Nephron (organoid): ENCODE measurements around the gene ATXN7L1.

Source experiments
- H3K27ac Mint-ChIP-seq, 3 experiments: 2 replicates each; pipeline ENCODE4 v1.8.0; 2020; ENCODE audit warnings: mixed read lengths in 3 of 3, mild to moderate bottlenecking in 2 of 3, moderate library complexity in 1 of 3
- H3K27me3 Mint-ChIP-seq: 2 replicates; pipeline ENCODE4 v1.8.0; 2021; ENCODE audit warnings: low read depth, mild to moderate bottlenecking, moderate library complexity, mixed read lengths
- H3K36me3 Mint-ChIP-seq: 2 replicates; pipeline ENCODE4 v1.8.0; 2020; ENCODE audit warnings: low read depth, mixed read lengths
- H3K4me1 Mint-ChIP-seq: 2 replicates; pipeline ENCODE4 v1.8.0; 2020; ENCODE audit warnings: mixed read lengths
- H3K4me3 Mint-ChIP-seq, 3 experiments: 2 replicates each; pipeline ENCODE4 v1.8.0; 2020; ENCODE audit warnings: mild to moderate bottlenecking in 3 of 3, mixed read lengths in 3 of 3, moderate library complexity in 2 of 3
- H3K9me3 Mint-ChIP-seq: 2 replicates; pipeline ENCODE4 v1.8.0; 2020; ENCODE audit warnings: mixed read lengths
- TF ChIP-seq, protein P1 (sequence below), 3 experiments: fragments of 200-600 bp; sonication (generic); IDR thresholded peaks; one replicate each; pipeline ENCODE4 v1.5.0; 2021; ENCODE audit warnings: antibody characterized with exemption in 3 of 3; ENCODE audit not compliant: unreplicated experiment in 3 of 3

The ATXN7L1 gene

DNA sequence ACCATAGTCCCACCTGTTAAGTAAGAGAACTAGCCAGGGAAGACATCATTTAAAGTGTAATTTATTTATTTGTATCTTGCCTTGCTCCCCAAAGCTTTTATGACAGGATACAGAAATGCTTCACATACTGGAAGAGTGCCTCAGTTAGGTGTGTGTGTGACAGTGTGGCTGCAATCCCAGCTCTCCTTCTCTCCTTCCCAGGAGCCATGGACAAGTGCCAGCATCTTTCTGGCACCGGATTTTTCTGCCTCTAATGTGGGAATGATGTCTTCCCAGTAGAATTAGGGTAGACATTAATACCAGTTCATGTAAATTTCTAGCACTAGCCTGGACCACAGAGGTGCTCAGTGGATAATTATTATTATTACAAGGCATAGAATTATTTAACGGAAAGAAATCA is 30.3 kb upstream of the ATXN7L1 start:
- H3K36me3 Mint-ChIP-seq = peaks cover 13% of the 10 kb centered on the region

DNA sequence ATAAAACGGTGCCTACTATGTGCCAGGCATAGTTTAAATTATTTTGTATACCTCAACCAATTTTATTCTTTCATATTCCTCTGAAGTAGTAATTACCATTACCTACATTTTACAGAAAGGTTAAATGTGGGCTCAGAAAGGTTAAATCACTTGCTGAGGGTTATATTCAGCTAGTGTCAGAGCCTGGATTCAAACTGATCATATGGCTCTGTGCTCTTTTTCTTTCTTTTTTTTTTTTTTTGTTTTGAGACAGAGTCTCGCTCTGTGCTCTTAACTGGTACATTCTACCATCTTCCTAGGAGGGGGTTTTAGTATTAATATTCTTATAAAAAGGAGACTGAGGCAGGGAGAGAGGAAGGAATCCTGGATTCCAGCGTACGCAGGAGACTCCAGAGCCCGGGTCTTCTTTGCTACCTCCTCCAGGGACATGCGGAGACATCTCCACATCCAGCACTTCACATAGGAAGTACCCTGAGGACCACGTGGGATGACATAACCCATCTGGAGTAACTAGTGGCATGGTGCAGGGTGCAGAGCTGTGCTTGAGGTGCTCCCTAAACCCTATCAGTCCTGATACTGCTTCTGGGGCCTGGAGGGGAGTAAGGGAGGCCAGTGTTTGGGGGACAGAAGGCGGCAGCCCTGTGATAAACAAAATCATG is 29.6 kb upstream of the ATXN7L1 start:
- Mint-ChIP-seq H3K4me3 (no peak overlapping the region), H3K4me1 (peaks cover 5% of the 10 kb centered on the region), H3K9me3 (peaks cover 8% of the 10 kb centered on the region), H3K27ac (no peak overlapping the region), H3K27me3 (no peaks in the 10 kb centered on the region), H3K36me3 (peaks cover 10% of the 10 kb centered on the region)
- TF ChIP-seq, protein P1, sequence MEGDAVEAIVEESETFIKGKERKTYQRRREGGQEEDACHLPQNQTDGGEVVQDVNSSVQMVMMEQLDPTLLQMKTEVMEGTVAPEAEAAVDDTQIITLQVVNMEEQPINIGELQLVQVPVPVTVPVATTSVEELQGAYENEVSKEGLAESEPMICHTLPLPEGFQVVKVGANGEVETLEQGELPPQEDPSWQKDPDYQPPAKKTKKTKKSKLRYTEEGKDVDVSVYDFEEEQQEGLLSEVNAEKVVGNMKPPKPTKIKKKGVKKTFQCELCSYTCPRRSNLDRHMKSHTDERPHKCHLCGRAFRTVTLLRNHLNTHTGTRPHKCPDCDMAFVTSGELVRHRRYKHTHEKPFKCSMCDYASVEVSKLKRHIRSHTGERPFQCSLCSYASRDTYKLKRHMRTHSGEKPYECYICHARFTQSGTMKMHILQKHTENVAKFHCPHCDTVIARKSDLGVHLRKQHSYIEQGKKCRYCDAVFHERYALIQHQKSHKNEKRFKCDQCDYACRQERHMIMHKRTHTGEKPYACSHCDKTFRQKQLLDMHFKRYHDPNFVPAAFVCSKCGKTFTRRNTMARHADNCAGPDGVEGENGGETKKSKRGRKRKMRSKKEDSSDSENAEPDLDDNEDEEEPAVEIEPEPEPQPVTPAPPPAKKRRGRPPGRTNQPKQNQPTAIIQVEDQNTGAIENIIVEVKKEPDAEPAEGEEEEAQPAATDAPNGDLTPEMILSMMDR (IDR thresholded peaks at IDR 0.05; ENCODE audit: unreplicated experiment in 3 of 3) = no peak

More for the DNA sequence above, 30.3 kb upstream of the ATXN7L1 start:
- Mint-ChIP-seq H3K27me3 (no peaks in the 10 kb centered on the region), H3K9me3 (peaks cover 11% of the 10 kb centered on the region), H3K27ac (no peak overlapping the region), H3K4me1 (peaks cover 5% of the 10 kb centered on the region), H3K4me3 (no peak overlapping the region)
- TF ChIP-seq, protein P1 (IDR thresholded peaks at IDR 0.05; ENCODE audit: unreplicated experiment in 3 of 3) = no peak

DNA sequence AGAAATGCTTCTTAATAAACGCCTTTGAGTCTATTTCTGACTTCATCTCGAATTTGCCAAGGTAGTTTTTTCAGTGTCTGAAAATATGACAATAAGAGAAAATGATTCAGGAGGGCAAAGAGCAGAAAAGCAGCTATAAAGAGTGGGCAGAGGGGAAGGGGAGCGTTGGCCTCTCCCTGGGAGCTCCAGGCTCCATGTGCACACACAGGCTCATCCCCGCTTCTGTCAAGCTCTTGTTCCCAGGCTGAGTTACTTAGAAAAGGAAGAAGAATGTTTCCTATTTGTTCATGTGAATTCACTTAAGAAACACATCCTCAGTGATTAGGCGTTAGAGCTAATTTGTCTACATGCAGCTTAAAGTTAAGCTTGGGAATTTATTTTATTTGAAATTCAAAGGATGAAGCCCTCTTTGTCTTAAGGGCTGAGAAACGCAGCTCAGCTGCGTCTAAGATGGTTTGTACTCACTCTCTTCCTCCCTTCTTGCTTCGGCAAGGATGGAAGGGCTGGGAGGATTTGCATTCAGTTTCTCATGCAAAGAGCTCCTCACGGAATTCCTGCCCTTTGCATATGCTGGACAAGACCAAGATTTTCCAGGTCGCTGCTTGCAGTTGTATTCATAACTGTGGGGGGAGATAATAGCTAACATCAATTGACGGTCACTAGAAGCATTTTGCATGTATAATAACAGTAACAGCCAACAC is 29.0 kb upstream of the ATXN7L1 start:
- H3K36me3 Mint-ChIP-seq = peaks cover 6% of the 10 kb centered on the region
- H3K27ac Mint-ChIP-seq = no peak overlapping the region
- H3K4me3 Mint-ChIP-seq = no peak overlapping the region
- H3K9me3 Mint-ChIP-seq = peaks cover 4% of the 10 kb centered on the region
- H3K4me1 Mint-ChIP-seq = peaks cover 5% of the 10 kb centered on the region
- TF ChIP-seq, protein P1 (IDR thresholded peaks at IDR 0.05; ENCODE audit: unreplicated experiment in 3 of 3) = no peak
- H3K27me3 Mint-ChIP-seq = no peaks in the 10 kb centered on the region

DNA sequence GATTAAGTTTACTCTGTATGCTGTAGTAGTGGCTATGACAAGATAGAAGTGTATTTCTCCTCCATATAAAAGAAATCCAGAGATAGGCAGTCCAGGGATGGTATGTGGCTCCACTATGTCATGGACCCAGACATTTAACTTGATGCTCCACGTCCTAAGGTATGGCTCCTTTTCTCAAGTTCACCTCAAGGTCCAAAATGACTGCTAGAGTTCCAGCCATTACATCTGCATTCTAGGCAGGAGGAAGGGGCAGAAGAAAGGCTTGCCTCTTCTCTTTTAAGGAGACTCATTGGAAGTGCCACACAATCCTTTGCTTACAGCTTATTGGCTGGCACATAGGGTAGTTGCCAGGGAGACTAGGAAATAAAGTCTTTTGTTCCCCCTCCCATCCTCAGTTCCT is 27.7 kb upstream of the ATXN7L1 start:
- Mint-ChIP-seq H3K4me3 (no peak overlapping the region), H3K36me3 (no peaks in the 10 kb centered on the region), H3K27ac (no peak overlapping the region), H3K27me3 (no peaks in the 10 kb centered on the region), H3K4me1 (peaks cover 5% of the 10 kb centered on the region), H3K9me3 (no peaks in the 10 kb centered on the region)
- TF ChIP-seq, protein P1 (IDR thresholded peaks at IDR 0.05; ENCODE audit: unreplicated experiment in 3 of 3) = no peak

DNA sequence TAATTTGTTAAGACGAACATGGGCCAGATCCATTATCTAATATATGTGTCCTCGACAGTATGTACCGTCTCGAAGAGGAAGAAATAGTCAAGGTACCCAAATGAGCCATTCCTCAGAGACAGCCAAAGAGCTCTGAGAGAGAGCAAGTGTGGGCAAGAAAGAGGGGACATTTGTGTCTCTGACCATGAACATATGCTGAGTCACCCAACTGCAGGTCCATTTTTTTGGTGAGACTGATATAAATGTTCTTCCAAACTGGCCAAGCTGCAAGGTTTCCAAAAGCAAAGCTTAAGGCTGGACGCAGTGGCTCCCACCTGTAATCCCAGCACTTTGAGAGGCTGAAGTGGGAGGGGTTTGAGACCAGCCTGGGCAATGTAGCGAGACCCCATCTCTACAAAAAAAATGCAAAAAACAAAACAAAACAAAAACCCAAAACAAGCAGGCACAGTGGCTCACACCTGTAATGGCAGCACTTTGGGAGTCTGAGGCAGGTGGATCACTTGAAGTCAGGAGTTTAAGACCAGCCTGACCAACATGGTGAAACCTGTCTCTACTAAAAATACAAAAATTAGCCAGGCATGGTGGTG is 26.0 kb upstream of the ATXN7L1 start:
- Mint-ChIP-seq H3K27me3 (peaks cover 4% of the 10 kb centered on the region), H3K4me3 (no peak overlapping the region), H3K4me1 (peaks cover 5% of the 10 kb centered on the region), H3K27ac (no peak overlapping the region), H3K36me3 (no peaks in the 10 kb centered on the region), H3K9me3 (no peaks in the 10 kb centered on the region)
- TF ChIP-seq, protein P1 (IDR thresholded peaks at IDR 0.05; ENCODE audit: unreplicated experiment in 3 of 3) = no peak
